ENCODE results near the gene PLGRKT. TPM values are rescaled to one million over a fixed set of nuclear protein-coding genes. Genes with fewer than 3 reads are reported as not detected.

The PLGRKT gene
- 12.6 and 17.3 TPM in 2 replicates for total RNA-seq
- 21.6 and 22.8 TPM in 2 replicates for polyA plus RNA-seq
- polyA plus RNA-seq (2012): 24.6 and 25.3 TPM in 2 replicates
- polyA minus RNA-seq (ENCODE audit: low replicate concordance): 1.4 and 2.9 TPM in 2 replicates

GRCh38 chr9:5437254-5438216, at the start of gene PLGRKT:
TSS of gene PLGRKT (minus strand) at chr9:5437925. CDS start at chr9:5431977, 5,948 bp downstream.
- Histone ChIP-seq H2AFZ (ENCODE audit: low read length) (peak within 1 kb of the TSS; percentile 86), H3K4me2 (ENCODE audit: extremely low read depth, insufficient read depth, low read length) (peak within 1 kb of the TSS; percentile 92), H4K20me1 (ENCODE audit: control insufficient read depth, extremely low read depth, insufficient read depth, low read length) (no peaks in the 10 kb centered on the region), H3K4me3 (replicated peaks in 1 of 4; ENCODE audit: control extremely low read depth in 1 of 4, insufficient read depth in 1 of 4, low read depth in 3 of 4, low read length in 4 of 4) (peak within 1 kb of the TSS; percentile 41 to 83 (median 71)), H3K79me2 (ENCODE audit: control insufficient read depth, insufficient read depth, low read length) (no peaks in the 10 kb centered on the region), H3K27ac (ENCODE audit: insufficient read depth, low read length) (peak within 1 kb of the TSS; percentile 79), H3K36me3 (ENCODE audit: control insufficient read depth, insufficient read depth, low read length) (no peaks in the 10 kb centered on the region), H3K27me3 (ENCODE audit: control insufficient read depth, insufficient read depth, low read length) (no peaks in the 10 kb centered on the region), H3K9me3 (ENCODE audit: control insufficient read depth, insufficient read depth, low read depth, low read length) (no peaks in the 10 kb centered on the region), H3K9ac (ENCODE audit: insufficient read depth, low read length) (peak within 1 kb of the TSS; percentile 76), H3K4me1 (ENCODE audit: control insufficient read depth, extremely low read depth, insufficient read depth, low read length) (peaks cover 5% of the 10 kb centered on the region)
- no peak for TF ChIP-seq EZH2 (IDR thresholded peaks at IDR 0.05; ENCODE audit: low read length, missing control alignments)
- TF ChIP-seq CTCF (conservative IDR thresholded peaks at IDR 0.05 in 1 of 2, IDR thresholded peaks at IDR 0.05 in 1 of 2; ENCODE audit: low read depth in 1 of 2, low read length in 2 of 2): peak; percentile 5 to 9
- DNase-seq (ENCODE audit: low read depth in 2 of 2): peak; percentile 91 to 93

GRCh38 chr9:5486988-5487387, 49.3 kb upstream of the PLGRKT start:
- TF ChIP-seq EZH2 (IDR thresholded peaks at IDR 0.05; ENCODE audit: low read length, missing control alignments) (no peak), CTCF (conservative IDR thresholded peaks at IDR 0.05 in 1 of 2, IDR thresholded peaks at IDR 0.05 in 1 of 2; ENCODE audit: low read depth in 1 of 2, low read length in 2 of 2) (no peak)
- Histone ChIP-seq H3K27me3 (ENCODE audit: control insufficient read depth, insufficient read depth, low read length) (no peaks in the 10 kb centered on the region), H3K4me1 (ENCODE audit: control insufficient read depth, extremely low read depth, insufficient read depth, low read length) (no peaks in the 10 kb centered on the region), H3K9ac (ENCODE audit: insufficient read depth, low read length) (no peak overlapping the region), H2AFZ (ENCODE audit: low read length) (no peak overlapping the region), H3K4me2 (ENCODE audit: extremely low read depth, insufficient read depth, low read length) (no peak overlapping the region), H3K27ac (ENCODE audit: insufficient read depth, low read length) (no peak overlapping the region), H3K9me3 (ENCODE audit: control insufficient read depth, insufficient read depth, low read depth, low read length) (no peaks in the 10 kb centered on the region), H3K79me2 (ENCODE audit: control insufficient read depth, insufficient read depth, low read length) (no peaks in the 10 kb centered on the region), H4K20me1 (ENCODE audit: control insufficient read depth, extremely low read depth, insufficient read depth, low read length) (no peaks in the 10 kb centered on the region), H3K4me3 (replicated peaks in 1 of 4; ENCODE audit: control extremely low read depth in 1 of 4, insufficient read depth in 1 of 4, low read depth in 3 of 4, low read length in 4 of 4) (no peak overlapping the region), H3K36me3 (ENCODE audit: control insufficient read depth, insufficient read depth, low read length) (no peaks in the 10 kb centered on the region)
- DNase-seq (ENCODE audit: low read depth in 2 of 2): no peak

- Histone ChIP-seq H3K9ac (ENCODE audit: insufficient read depth, low read length) (no peak overlapping the region), H3K4me2 (ENCODE audit: extremely low read depth, insufficient read depth, low read length) (no peak overlapping the region), H4K20me1 (ENCODE audit: control insufficient read depth, extremely low read depth, insufficient read depth, low read length) (no peaks in the 10 kb centered on the region), H3K27ac (ENCODE audit: insufficient read depth, low read length) (no peak overlapping the region), H2AFZ (ENCODE audit: low read length) (no peak overlapping the region), H3K4me1 (ENCODE audit: control insufficient read depth, extremely low read depth, insufficient read depth, low read length) (no peaks in the 10 kb centered on the region), H3K27me3 (ENCODE audit: control insufficient read depth, insufficient read depth, low read length) (no peaks in the 10 kb centered on the region), H3K4me3 (replicated peaks in 1 of 4; ENCODE audit: control extremely low read depth in 1 of 4, insufficient read depth in 1 of 4, low read depth in 3 of 4, low read length in 4 of 4) (no peak overlapping the region), H3K9me3 (ENCODE audit: control insufficient read depth, insufficient read depth, low read depth, low read length) (no peaks in the 10 kb centered on the region), H3K79me2 (ENCODE audit: control insufficient read depth, insufficient read depth, low read length) (no peaks in the 10 kb centered on the region), H3K36me3 (ENCODE audit: control insufficient read depth, insufficient read depth, low read length) (no peaks in the 10 kb centered on the region)
- TF ChIP-seq EZH2 (IDR thresholded peaks at IDR 0.05; ENCODE audit: low read length, missing control alignments): no peak
- DNase-seq (ENCODE audit: low read depth in 2 of 2): no peak
Measured at GRCh38 chr9:5485378-5486085, 47.8 kb upstream of the PLGRKT start.

Measured in fibroblast of lung (primary cell).